NCI-H1417 (cell line): ENCODE data around the gene POMP.

Experiments
- DNase-seq, 3 experiments: peaks; one replicate each; lab custom pipeline; 2025; lab: John Stamatoyannopoulos, UW

The POMP gene

DNA sequence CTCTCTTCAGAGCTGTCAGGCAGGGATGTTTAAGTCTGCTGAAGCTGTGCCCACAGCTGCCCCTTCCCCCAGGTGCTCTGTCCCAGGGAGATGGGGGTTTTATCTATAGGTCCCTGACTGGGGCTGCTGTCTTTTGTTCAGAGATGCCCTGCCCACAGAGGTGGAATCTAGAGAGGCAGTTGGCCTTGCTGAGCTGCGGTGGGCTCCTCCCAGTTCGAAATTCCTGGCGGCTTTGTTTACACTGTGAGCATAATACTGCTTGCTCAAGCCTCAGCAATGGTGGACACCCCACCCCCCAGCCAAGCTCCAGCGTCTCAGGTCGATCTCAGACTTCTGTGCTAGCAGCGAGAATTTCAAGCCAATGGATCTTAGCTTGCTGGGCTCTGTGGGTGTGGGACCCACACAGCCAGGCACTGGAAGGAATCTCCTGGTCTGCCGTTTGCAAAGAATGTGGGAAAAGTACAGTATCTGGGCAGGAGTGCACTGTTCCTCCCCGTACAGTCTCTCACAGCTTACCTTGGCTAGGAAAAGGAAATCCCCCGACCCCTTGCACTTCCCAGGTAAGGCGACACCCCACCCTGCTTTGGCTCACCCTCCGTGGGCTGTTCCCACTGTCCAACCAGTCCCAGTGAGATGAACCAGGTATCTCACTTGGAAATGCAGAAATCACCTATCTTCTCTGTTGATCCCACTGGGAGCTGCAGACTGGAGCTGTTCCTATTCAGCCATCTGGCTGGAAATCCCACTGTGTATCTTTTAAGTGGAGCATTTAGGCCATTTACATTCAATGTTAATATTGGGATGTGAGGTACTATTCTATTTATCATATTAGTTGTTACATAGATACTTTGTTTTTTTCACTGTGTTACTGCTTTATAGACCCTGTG, 34.9 kb downstream of the POMP start:
- peak in 2 of 3 experiments; percentile 20 to 24 for DNase-seq

DNA sequence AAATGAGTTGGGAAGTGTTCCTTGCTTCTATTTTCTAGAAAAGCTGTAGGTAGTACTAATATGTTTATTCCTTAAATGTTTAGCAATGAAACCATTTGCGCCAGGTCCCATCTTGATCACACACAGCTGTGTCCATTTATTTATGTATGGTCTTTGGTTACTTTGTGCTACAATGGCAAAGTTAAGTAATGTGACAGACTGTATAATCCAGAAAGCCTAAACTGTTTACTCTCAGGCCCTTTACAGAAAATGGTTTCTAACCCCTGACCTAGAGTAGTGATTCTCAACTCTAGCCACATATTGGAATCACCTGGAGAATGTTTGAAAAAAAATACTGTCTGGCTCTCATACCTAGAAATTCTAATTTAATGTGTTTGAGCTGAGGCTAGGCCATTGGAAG, 38.5 kb downstream of the POMP start:
- DNase-seq: no peak

DNA sequence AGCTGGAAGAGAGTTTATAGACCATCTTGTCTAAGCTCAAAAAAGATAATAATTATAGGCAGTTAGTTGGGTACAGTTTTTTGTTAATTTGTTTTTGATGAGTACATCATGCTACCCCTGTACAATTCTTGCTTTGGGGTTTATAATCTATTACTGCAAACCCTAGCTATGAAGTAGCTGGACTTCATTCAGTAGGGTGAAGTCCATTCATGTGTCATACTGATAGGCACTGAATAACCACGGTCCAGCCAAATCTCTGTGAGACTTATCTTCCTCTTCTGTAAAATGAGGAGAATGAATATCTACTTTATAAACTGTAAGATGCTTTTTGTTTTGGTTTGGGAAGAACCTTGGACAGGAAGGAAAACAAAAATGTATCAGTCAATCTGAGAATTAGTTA, 40.3 kb downstream of the POMP start:
- no peak for DNase-seq

DNA sequence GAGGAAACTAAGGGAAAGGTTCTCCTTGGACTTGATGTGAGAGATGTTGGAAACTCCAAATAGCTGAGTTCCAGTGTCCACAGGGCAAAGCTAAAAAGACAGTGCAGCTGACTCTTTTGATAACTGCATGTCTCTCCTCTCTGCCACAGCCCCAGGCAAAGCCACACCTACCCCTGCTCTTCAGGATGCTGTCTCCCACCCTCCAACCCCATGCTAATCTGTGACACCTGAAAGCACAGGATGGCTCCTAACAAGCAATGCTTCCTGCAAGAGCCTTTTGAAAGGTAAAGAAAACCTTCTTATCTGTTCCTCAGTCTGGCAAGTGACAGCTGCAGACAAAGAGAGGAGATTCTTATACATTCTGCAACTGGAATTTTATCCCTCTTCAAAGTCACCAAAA, 45.4 kb downstream of the POMP start:
- no peak for DNase-seq

DNA sequence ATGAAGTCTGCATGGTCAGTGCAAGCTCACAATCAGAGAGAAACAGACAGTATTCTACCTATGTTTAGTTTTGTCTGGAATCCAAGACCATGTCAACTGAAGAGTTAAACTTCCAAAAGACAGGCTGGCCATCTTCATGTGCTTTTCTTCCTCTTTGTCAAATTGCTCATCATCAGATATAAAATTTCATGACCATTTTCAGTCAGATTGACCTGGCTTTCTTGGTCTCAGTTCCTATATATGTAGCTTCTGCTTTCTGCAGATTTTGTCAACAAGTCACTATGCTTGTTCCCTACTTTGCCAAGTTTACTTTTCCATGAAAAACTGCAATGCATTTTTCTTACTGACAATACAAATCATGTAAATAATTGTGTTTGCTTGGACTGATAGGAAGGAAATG, 46.0 kb downstream of the POMP start:
- no peak for DNase-seq

DNA sequence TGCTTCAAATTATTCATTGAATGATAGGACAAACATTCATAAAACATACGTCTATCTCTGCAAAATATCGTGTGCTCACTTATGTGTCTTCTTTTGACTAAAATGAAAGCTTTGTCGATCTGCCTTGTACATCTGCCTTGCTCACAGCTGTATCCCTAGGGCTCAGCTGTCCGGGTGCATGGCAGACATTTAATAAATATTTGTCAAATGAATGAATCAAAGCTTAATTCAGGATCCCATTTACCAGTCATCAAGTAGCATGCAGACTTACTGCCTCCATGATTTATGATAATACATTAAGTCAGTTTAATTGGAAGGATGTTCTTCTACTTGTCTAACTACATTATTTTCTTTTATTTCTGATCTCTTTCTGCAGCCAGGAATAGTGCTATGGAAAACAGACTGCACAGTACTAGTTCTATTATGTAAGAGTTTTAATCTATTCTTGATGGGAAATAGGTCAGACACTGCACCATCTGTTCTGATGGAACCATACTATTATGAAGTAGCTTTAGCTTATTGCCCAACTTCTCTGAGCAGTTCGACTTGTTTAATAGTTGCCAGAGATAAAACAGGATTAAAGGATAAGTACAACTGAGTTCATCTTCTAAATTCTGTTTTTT, 46.6 kb downstream of the POMP start:
- DNase-seq: no peak

DNA sequence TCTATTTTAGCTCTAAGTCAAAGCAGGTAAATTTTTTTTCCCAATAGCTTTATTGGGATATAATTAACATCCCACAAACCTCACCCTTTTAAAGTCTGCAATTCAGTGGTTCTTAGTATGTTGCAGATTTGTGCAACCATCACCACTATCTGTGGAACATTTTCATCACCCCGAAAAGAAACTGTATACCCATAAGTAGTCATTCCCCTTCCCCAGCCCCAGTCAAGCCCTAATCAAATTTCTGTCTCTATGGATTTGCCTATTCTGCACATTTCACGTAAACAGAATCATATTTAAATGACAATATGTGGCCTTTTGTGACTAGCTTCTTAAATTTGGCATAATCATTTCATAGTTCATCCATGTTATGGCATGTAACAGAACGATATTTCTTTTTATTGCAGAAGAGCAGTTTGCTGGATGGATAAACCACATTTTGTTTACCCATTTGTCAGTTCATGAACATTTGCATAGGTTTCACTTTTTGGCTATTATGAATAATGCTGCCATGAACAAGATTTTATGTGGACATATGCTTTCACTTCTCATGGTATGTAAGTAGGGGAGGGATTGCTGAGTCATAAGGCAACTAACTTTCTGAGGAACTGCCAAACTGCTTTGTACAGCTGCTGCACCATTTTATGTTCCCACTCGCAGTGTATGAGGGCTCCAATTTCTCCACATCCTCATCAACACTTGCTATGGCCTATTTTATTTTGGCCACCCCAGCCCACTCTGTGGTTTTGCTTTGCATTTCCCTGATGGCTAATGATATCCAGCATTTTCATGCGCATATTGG, 48.9 kb downstream of the POMP start:
- DNase-seq: no peak

DNA sequence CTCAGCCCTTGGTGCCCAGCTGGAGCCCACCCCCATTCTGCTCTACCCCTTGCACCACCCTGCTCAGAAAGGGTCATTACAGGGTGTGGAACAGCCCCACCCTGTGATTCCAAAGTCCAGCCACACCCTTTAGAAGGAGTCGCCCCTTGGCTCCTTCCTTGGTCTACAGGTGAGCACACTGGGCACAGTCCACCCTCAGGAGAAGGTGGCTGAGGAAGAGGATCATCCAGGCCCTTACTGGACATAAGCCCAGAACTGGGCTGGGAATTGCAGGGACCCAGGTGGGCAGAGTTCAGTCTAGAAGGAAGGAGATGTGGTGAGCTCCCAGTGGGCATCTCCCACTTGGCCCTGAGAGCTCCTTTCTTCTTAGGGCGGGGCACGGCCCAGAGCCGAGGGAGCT, 51.2 kb downstream of the POMP start:
- no peak for DNase-seq

DNA sequence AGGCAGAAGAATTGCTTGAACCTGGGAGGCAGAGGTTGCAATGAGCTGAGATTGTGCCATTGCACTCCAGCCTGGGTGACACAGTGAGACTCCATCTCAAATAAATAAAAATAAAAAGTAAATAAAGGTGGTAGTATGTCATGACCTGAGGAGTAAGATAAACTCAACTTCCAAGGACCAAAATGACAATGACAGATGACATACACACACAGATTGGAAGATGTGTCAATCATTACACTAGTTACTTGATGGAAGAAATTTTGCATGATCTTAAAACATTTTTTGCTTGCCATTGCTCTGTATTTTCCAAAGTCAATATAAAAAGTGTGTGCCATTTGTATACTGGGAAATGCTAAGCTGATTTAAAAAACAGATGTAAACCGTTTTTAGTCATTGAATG, 55.7 kb downstream of the POMP start:
- DNase-seq: no peak

DNA sequence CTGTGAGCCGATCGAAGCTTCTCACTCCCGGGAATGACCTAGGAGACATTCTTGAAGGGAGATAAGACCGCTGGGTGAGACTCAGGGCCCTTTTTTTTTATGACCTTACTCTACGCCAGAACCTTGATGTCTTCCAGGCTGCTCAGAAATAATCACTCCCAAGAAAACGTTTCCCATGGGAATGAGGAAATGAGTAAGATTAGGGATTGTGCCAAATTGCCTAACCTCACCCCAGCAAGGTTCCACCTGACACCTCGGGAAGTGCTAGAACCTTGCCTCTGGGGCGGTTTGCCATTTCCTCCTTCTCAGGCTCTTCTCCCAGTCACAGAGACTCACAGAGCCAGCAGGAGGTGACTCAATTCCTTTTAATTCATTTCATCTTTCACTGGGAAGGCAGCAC, 57.6 kb downstream of the POMP start:
- no peak for DNase-seq

DNA sequence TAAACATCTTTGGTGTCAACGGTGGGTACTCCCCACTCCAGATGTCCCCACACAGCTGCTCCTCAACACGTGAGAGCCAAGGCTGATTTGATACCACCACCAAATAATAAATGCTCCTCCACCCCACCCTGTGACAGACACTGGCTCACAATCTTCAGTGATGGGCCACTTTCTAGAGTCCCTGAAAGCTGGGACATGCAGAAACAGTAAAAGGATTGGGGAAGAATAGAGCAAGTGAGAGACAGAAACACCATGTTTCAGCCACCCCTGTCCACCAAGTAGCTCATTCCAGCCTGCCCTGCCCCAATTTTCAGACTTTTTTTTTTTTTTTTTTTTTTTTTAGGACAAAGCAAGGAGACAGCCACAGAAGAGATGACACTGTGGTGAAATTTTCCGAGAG, 58.2 kb downstream of the POMP start:
- no peak for DNase-seq

DNA sequence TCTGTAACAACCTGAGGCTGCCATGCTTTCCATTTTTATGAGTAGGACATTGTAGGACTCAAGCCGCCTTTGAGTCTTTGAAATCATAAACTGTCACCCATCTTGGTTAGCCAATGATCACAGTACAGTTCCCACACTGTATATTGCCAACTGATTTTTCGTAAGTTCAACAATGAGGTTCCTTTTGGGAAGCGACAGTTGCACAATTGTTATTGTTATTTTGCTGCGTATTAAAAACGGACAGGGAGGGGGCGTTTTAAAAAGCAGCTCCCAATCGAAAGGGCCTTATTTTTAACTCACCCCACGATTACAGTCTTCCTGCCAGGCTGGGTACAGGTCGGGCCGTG, 59.2 kb downstream of the POMP start:
- no peak for DNase-seq

DNA sequence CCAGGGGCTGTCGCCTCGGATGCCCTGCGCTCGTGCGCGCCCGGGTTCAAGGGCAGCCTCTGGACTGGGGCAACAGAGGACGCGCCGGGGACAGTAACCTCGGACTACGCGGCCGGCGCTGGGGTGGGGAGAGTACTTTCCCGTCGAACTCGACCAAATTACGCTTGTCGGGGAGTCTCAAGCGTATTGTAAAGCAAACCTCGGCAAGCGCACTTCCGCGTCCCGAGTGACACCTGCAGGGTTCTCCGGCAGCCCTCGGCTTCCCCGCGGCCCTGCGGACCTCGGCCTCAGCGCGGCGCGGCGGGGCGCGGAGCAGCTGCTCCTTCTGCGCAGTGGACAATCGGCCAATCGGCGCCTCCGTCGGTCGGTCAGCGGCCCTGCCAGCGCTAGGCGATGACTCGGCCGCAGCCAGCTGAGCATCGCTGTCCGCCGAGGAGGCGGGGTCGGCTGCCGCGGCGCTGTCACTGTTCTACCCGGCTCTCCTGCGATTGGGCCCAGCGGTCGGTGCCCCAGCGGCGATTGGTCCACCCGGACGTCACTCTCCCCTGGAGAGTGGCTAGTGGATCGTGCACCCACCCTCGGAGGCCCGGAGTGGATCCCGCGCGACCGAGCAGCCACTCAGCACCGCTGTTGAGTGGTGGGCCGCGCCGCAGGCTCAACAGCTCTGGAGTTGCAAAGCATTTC, 59.8 kb downstream of the POMP start, which contains the start of gene SLC46A3:
Gene SLC46A3 (minus strand): TSS at position 428 of the 684 bp plus-strand sequence. CDS start 972 bp downstream, outside the sequence.
- peak; percentile 70 to 87 (median 85) for DNase-seq

DNA sequence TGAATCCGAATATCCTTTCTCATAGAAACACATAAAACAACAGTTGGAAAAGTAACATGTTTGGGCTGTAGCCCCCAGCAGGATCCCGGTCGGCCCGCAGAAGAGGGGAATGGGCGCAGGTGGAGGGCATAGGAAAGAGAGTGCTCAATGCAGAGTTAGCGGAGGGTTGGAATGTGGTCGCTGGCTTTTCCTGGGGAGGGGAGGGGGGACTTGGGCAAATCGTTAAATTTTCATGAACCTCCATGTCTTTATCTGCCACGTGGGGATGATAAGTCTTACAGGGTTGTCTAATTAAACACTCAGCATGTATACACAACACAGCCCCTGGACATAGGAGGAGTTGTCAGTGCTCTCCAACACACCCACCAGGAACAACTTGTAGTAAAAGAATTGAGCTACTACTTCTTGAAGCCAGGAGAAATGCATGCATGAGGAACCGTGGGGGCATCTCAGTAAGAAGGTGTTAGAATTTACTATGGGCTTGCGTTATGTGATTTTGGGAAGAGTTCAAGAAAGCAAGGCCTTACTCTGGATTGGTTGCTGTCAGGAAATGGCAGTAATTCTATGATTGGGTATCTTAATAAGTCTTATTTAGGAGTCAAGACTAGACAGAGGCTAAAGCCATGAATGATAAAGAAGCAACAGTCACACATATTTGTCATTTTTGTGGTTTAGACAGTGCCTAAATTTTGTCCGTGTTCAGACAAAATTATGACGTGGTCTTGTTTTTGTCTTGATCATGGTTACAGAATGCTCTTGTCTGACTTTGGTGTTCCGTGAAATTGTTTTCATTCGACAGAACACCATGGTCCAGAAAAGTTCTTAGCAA, 60.5 kb downstream of the POMP start:
- DNase-seq: no peak

DNA sequence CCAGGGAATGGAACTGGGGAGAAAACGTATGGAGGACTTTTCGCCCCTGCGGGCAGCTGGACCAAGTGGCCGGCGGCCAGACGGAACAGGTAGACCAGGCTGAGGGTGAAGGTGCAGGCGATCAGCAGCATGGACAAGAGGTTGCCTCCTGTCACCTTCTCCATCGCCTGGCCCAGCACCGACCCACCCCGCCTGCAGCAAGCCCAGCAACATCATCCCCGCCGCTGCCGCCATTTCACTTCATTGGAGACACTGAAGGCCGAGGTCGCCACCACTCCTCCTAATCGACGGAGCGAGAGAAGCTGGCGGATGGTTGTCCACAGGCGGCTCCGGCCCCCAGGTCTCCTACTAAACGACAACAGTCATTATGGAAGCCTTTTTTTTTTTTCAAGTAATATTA, 64.9 kb downstream of the POMP start:
- no peak for DNase-seq

DNA sequence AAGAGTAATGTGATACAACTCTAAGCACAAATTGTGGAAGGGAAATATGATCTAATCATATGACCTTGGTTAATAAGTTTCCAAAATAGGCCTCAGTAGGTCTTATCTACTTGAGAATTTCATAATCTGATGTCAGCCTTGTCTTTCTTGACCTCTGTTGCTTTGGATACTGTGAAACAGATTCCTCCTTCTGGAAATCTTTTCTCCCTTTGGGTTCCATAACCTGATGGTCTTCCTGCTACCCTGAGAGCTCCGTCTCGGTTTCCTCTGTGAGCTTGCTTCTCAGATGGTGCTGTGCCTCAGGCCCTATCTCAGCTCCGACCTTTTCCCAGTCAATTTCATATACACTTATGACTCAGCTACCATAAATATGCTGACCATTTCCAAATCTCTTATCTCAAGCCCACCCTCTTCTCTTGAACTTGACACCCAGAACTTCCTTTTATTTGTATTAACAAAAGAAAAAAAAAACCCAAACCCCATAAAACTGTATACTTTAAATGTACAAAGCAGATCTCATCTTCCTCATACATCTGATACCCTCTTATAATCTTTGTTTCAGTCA, 66.2 kb downstream of the POMP start:
- DNase-seq: no peak
